Measurements from ENCODE around the gene TP53I11. TPM values are rescaled to one million over a fixed set of nuclear protein-coding genes. Genes with fewer than 3 reads are reported as not detected.

TP53I11 gene
- total RNA-seq, 1 experiment from 2014 or later, result 42.4 TPM

GRCh38 chr11:44959064-44959463, 8.4 kb upstream of the TP53I11 start:
- Mint-ChIP-seq H3K9me3 (no peaks in the 10 kb centered on the region), H3K4me1 (peaks cover 84% of the 10 kb centered on the region), H3K27me3 (ENCODE audit: low read depth) (peaks cover 15% of the 10 kb centered on the region), H3K4me3 (no peak overlapping the region), H3K27ac (no peak overlapping the region), H3K36me3 (no peaks in the 10 kb centered on the region)
- DNase-seq (ENCODE audit: low spot score) (no peak), ATAC-seq (no peak)
- ChIA-PET CTCF (interaction anchor here (0.9 to 4.1 kb wide), 9 partner anchors 9 to 293 kb away, joined by 3 to 19 read pairs (median 8); partner anchors contain the start of gene TP53I11), POLR2A (interaction anchor here (0.6 kb wide), 1 partner anchor 282 kb away, joined by 3 read pairs; no protein-coding TSS in a partner anchor)
- TF ChIP-seq MAX (CRISPR knock-in tag; IDR thresholded peaks at IDR 0.05) (no peak), CDX4 (CRISPR knock-in tag; IDR thresholded peaks at IDR 0.05; ENCODE audit: borderline replicate concordance) (no peak), ZNF121 (CRISPR knock-in tag; IDR thresholded peaks at IDR 0.05) (0 out of 2 replicates have a peak, but pooled peaks have one; percentile 55)
- TF ChIP-seq, protein P1, sequence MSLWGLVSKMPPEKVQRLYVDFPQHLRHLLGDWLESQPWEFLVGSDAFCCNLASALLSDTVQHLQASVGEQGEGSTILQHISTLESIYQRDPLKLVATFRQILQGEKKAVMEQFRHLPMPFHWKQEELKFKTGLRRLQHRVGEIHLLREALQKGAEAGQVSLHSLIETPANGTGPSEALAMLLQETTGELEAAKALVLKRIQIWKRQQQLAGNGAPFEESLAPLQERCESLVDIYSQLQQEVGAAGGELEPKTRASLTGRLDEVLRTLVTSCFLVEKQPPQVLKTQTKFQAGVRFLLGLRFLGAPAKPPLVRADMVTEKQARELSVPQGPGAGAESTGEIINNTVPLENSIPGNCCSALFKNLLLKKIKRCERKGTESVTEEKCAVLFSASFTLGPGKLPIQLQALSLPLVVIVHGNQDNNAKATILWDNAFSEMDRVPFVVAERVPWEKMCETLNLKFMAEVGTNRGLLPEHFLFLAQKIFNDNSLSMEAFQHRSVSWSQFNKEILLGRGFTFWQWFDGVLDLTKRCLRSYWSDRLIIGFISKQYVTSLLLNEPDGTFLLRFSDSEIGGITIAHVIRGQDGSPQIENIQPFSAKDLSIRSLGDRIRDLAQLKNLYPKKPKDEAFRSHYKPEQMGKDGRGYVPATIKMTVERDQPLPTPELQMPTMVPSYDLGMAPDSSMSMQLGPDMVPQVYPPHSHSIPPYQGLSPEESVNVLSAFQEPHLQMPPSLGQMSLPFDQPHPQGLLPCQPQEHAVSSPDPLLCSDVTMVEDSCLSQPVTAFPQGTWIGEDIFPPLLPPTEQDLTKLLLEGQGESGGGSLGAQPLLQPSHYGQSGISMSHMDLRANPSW (CRISPR knock-in tag; conservative IDR thresholded peaks at IDR 0.05; ENCODE audit: low read depth), result no peak

DNA sequence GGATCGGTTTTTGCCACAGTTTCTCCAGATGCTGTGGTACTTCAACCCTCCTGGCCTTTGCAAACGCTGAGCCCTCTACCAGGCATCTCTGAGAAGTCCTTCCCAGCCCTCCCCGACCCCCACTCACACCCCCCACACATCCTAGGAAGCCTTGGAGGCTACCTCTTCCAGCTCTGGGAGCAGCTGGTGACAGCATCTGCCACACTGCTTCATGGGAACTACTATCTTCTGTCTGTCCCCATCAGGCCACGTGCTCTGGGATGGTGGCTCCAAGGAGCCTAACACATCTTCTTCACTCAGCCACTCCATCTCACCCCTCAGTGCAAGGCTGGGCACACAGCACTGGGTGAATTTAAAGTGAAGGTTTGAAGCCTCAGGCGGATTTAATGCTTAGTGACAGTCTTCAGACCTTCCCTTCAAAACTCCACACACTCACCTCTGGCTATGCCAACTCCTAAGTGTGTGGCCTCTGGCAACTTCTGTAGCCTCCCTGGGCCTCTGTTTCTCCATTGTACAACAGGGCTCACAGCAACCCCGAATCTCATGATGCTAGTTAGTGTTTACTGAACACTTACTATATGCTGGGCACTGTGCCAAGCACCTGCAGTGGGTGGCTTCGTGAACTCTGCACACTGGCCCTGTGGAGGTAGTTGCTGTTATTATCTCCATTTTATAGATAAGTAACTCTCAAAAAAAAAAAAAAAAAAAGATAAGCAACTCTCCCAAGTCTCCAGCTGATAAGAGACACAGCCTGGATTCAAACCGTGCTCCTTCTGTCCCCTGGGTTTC, 7.3 kb upstream of the TP53I11 start:
- CTCF ChIA-PET, result interaction anchor here (0.6 to 4.1 kb wide), 12 partner anchors 8 to 253 kb away, joined by 3 to 19 read pairs (median 4); partner anchors contain the start of gene TP53I11
- H3K4me1 Mint-ChIP-seq, result peaks cover 83% of the 10 kb centered on the region
- H3K9me3 Mint-ChIP-seq, result no peaks in the 10 kb centered on the region
- no peak for TF ChIP-seq ZNF416 (CRISPR knock-in tag; IDR thresholded peaks at IDR 0.05)
- H3K4me3 Mint-ChIP-seq, result peak overlapping the region; percentile 35; the same call in 1 of the 2 replicates
- POLR2A ChIA-PET, result interaction anchor here (0.6 kb wide), 1 partner anchor 73 kb away, joined by 3 read pairs; no protein-coding TSS in a partner anchor
- no peak for ATAC-seq
- peaks cover 15% of the 10 kb centered on the region for H3K27me3 Mint-ChIP-seq (ENCODE audit: low read depth)
- H3K27ac Mint-ChIP-seq, result no peak overlapping the region
- DNase-seq (ENCODE audit: low spot score), result no peak
- H3K36me3 Mint-ChIP-seq, result no peaks in the 10 kb centered on the region

DNA sequence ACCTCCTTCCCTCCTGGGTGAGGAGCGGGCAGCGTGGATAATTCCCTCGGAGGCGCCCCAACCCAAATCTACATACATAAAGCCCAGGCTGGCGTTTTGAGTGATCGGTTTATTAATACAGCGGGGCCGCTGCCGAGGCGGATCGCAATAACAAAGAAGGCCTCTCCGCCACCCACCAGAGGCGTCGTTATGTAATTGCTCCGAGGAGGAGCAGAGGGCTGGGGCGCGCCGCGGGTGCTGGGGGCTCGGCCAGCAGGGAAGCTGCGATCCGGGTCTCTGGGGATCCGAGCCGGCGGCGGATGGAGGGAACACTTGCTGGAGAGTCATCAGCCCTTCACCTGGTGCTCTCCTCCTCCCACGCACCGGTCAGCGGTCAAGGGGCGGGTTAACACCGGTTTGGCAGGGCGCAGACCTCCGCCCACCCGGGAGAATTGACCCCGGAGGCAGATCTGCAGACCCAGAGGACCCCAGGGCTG, 6.4 kb upstream of the TP53I11 start:
- H3K27ac Mint-ChIP-seq, result no peak overlapping the region
- TF ChIP-seq, protein P2, sequence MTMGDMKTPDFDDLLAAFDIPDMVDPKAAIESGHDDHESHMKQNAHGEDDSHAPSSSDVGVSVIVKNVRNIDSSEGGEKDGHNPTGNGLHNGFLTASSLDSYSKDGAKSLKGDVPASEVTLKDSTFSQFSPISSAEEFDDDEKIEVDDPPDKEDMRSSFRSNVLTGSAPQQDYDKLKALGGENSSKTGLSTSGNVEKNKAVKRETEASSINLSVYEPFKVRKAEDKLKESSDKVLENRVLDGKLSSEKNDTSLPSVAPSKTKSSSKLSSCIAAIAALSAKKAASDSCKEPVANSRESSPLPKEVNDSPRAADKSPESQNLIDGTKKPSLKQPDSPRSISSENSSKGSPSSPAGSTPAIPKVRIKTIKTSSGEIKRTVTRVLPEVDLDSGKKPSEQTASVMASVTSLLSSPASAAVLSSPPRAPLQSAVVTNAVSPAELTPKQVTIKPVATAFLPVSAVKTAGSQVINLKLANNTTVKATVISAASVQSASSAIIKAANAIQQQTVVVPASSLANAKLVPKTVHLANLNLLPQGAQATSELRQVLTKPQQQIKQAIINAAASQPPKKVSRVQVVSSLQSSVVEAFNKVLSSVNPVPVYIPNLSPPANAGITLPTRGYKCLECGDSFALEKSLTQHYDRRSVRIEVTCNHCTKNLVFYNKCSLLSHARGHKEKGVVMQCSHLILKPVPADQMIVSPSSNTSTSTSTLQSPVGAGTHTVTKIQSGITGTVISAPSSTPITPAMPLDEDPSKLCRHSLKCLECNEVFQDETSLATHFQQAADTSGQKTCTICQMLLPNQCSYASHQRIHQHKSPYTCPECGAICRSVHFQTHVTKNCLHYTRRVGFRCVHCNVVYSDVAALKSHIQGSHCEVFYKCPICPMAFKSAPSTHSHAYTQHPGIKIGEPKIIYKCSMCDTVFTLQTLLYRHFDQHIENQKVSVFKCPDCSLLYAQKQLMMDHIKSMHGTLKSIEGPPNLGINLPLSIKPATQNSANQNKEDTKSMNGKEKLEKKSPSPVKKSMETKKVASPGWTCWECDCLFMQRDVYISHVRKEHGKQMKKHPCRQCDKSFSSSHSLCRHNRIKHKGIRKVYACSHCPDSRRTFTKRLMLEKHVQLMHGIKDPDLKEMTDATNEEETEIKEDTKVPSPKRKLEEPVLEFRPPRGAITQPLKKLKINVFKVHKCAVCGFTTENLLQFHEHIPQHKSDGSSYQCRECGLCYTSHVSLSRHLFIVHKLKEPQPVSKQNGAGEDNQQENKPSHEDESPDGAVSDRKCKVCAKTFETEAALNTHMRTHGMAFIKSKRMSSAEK (CRISPR knock-in tag; IDR thresholded peaks at IDR 0.05; ENCODE audit: borderline replicate concordance), result no peak
- peak; percentile 84 for TF ChIP-seq ZNF423 (CRISPR knock-in tag; IDR thresholded peaks at IDR 0.05)
- DNase-seq (ENCODE audit: low spot score), result peak; percentile 52
- peaks cover 18% of the 10 kb centered on the region for H3K27me3 Mint-ChIP-seq (ENCODE audit: low read depth)
- H3K9me3 Mint-ChIP-seq, result no peaks in the 10 kb centered on the region
- peak; percentile 18; the same call in 1 of the 2 replicates for ATAC-seq
- H3K36me3 Mint-ChIP-seq, result no peaks in the 10 kb centered on the region
- ChIA-PET CTCF (interaction anchor here (0.8 to 3.0 kb wide), 8 partner anchors 10 to 385 kb away, joined by 3 to 19 read pairs (median 4); no protein-coding TSS in a partner anchor), POLR2A (no interaction called here)
- H3K4me1 Mint-ChIP-seq, result peaks cover 80% of the 10 kb centered on the region
- H3K4me3 Mint-ChIP-seq, result peak overlapping the region; percentile 60
